ENCODE results near the gene TBCD. TPM values are rescaled to one million over a fixed set of nuclear protein-coding genes. Genes with fewer than 3 reads are reported as not detected.

Gene TBCD
- total RNA-seq, 1 donor = 39.5 TPM

- peak; percentile 8 for DNase-seq (ENCODE audit: low read depth)
- no peak overlapping the region for H3K4me3 ChIP-seq (ENCODE audit: low read depth, low read length)
- TF ChIP-seq CTCF (IDR thresholded peaks at IDR 0.05; ENCODE audit: insufficient read depth, low read length) = no peak
These were observed 43.1 kb downstream of the TBCD start for GRCh38 chr17:82794781-82795482.

DNA sequence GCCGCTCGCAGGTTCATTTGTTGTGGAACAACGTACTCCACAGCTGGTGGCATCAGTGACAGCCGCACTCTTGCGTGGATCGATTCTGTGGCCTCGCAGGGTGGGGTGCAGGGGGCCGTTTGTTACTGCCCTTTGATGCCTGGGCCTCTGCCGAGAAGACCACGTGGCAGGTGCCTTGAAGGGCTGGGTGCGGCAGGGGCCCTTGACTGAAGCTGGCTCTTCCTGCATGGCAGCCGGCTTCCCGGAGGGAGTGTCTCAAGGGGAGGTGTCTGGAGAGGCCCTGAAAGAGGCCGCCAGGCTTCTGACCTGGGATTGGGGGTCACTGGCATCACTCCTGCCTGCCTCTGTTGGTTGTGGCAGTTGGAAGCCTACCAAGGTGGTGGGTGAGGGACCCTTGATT is 43.8 kb downstream of the TBCD start:
- DNase-seq (ENCODE audit: low read depth) = no peak
- H3K4me3 ChIP-seq (ENCODE audit: low read depth, low read length) = no peak overlapping the region

GRCh38 chr17:82797061-82797460 is 45.2 kb downstream of the TBCD start:
- H3K4me3 ChIP-seq (ENCODE audit: low read depth, low read length) = no peak overlapping the region
- DNase-seq (ENCODE audit: low read depth) = no peak
- TF ChIP-seq CTCF (IDR thresholded peaks at IDR 0.05; ENCODE audit: insufficient read depth, low read length) = no peak

More for the DNA sequence above, 43.8 kb downstream of the TBCD start:
- TF ChIP-seq CTCF (IDR thresholded peaks at IDR 0.05; ENCODE audit: insufficient read depth, low read length) = no peak

DNA sequence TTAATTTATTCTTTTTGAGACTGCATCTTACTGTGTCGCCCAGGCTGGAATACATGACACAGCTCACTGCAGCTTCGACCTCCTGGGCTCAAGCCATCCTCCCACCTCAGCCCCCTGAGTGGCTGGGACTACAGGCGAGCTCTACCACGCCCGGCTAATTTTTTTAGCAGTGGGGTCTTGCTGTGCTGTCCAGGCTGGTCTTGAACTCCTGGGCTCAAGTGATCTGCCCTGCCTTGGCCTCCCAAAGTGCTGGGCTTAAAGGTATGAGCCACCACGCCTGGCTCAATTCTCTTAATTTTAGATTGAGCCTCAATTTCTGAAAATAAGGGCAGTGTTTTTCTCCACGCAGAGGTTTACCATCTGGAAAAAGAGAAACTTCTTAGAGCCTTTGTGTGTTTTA is 46.9 kb downstream of the TBCD start:
- no peak overlapping the region for H3K4me3 ChIP-seq (ENCODE audit: low read depth, low read length)
- TF ChIP-seq CTCF (IDR thresholded peaks at IDR 0.05; ENCODE audit: insufficient read depth, low read length) = no peak
- no peak for DNase-seq (ENCODE audit: low read depth)

GRCh38 chr17:82799591-82799990 is 47.7 kb downstream of the TBCD start:
- no peak for DNase-seq (ENCODE audit: low read depth)
- no peak overlapping the region for H3K4me3 ChIP-seq (ENCODE audit: low read depth, low read length)
- TF ChIP-seq CTCF (IDR thresholded peaks at IDR 0.05; ENCODE audit: insufficient read depth, low read length) = no peak

GRCh38 chr17:82800885-82801284 is 49.0 kb downstream of the TBCD start:
- DNase-seq (ENCODE audit: low read depth) = no peak
- no peak for TF ChIP-seq CTCF (IDR thresholded peaks at IDR 0.05; ENCODE audit: insufficient read depth, low read length)
- no peak overlapping the region for H3K4me3 ChIP-seq (ENCODE audit: low read depth, low read length)
